Omental fat pad (tissue), 4 donors: ENCODE results near the gene CACHD1. TPM values are rescaled to one million over a fixed set of nuclear protein-coding genes. Genes with fewer than 3 reads are reported as not detected.

Experiments used
- ATAC-seq: fragments of 150-250 bp; one replicate; pipeline ENCODE4 v1.9.1; 2016; ENCODE audit warnings: mild to moderate bottlenecking, moderate library complexity; ENCODE audit not compliant: low FRiP score
- DNase-seq: peaks from one replicate; pipeline ENCODE4 v3.0.0-alpha.2; 2019; ENCODE audit warnings: low spot score
- CTCF ChIP-seq, 3 donors: fragments of 450-650 bp; IDR thresholded peaks; one replicate each; pipeline ENCODE4 v1.5.1; 2016 to 2017; ENCODE audit warnings: antibody characterized with exemption in 3 of 3, mild to moderate bottlenecking in 3 of 3, moderate library complexity in 2 of 3
- total RNA-seq, 4 donors: library from RNA; depleted of rRNA; stranded (reverse); fragments of >200 nt; gene quantifications; one replicate each; pipeline ENCODE4 v1.1.0, GENCODE V29; 2016

Gene CACHD1
- 10 to 100 TPM; 23.0 to 26.0 (median 23.9) TPM for total RNA-seq

- ATAC-seq (peak; percentile 60), DNase-seq (peak; percentile 59)
- TF ChIP-seq CTCF (IDR thresholded peaks at IDR 0.05) = no peak
These were observed at the start of gene CACHD1 for GRCh38 chr1:64469977-64470664. TSS of gene CACHD1 (plus strand) at chr1:64470129. CDS start at chr1:64470745, 616 bp downstream.

- ATAC-seq (no peak), DNase-seq (no peak)
- no peak for TF ChIP-seq CTCF (IDR thresholded peaks at IDR 0.05)
These were observed 48.6 kb upstream of the CACHD1 start for GRCh38 chr1:64421377-64421776.

GRCh38 chr1:64423526-64423925, 46.4 kb upstream of the CACHD1 start:
- no peak for TF ChIP-seq CTCF (IDR thresholded peaks at IDR 0.05)
- no peak for DNase-seq
- ATAC-seq = no peak

- ATAC-seq = no peak
- no peak for TF ChIP-seq CTCF (IDR thresholded peaks at IDR 0.05)
- no peak for DNase-seq
These were observed 45.5 kb upstream of the CACHD1 start for GRCh38 chr1:64424412-64424811.

GRCh38 chr1:64425521-64425920, 44.4 kb upstream of the CACHD1 start:
- ATAC-seq = no peak
- no peak for DNase-seq
- TF ChIP-seq CTCF (IDR thresholded peaks at IDR 0.05) = no peak

GRCh38 chr1:64426681-64427080, 43.2 kb upstream of the CACHD1 start:
- TF ChIP-seq CTCF (IDR thresholded peaks at IDR 0.05) = no peak
- no peak for ATAC-seq

GRCh38 chr1:64427879-64428278, 42.0 kb upstream of the CACHD1 start:
- no peak for TF ChIP-seq CTCF (IDR thresholded peaks at IDR 0.05)
- no peak for DNase-seq
- ATAC-seq = no peak

More at GRCh38 chr1:64426681-64427080, 43.2 kb upstream of the CACHD1 start:
- no peak for DNase-seq
